CD4-positive, alpha-beta T cell (primary cell): Measurements from ENCODE around the gene VWDE. TPM values are rescaled to one million over a fixed set of nuclear protein-coding genes. Genes with fewer than 3 reads are reported as not detected.

Experiments
- ATAC-seq: fragments of 200-7000 bp; cut with Tn5 transposase; one replicate; pipeline ENCODE4 v1.10.0; 2022; ENCODE audit warnings: mild to moderate bottlenecking; ENCODE audit not compliant: poor library complexity
- CTCF ChIA-PET: fragments of 350-600 bp; sonication (Branson Sonifier 250); formaldehyde crosslinking; loops from one replicate; lab custom pipeline; 2021; ENCODE audit warnings: antibody characterized with exemption, inconsistent platforms; lab: Charles Lee
- POLR2A ChIA-PET: fragments of 350-600 bp; sonication (Branson Sonifier 250); formaldehyde crosslinking; loops from one replicate; lab custom pipeline; 2021; ENCODE audit warnings: antibody characterized with exemption, inconsistent platforms; lab: Charles Lee
- DNase-seq, 14 experiments: peaks; one replicate each; pipeline ENCODE4 v3.0.0-alpha.2; 2013 to 2020; ENCODE audit warnings: mixed read lengths in 2 of 14
- H3K27ac ChIP-seq, 2 donors: one replicate each; pipeline versions ENCODE4 v1.5.1 to v1.7.0; 2013; ENCODE audit warnings: low read length in 2 of 2, low read depth in 1 of 2, mild to moderate bottlenecking in 1 of 2
- H3K27me3 ChIP-seq, 2 experiments: 1 replicate in 1 of 2; 2 replicates in 1 of 2; pipeline versions ENCODE4 v1.6.1 to v1.7.0; 2013; ENCODE audit warnings: low read length in 2 of 2, control low read depth in 1 of 2, mild to moderate bottlenecking in 1 of 2, moderate library complexity in 1 of 2; ENCODE audit not compliant: insufficient read depth in 2 of 2, control insufficient read depth in 1 of 2
- H3K36me3 ChIP-seq: one replicate; pipeline ENCODE4 v1.6.1; 2013; ENCODE audit warnings: low read length, control low read depth; ENCODE audit not compliant: insufficient read depth
- H3K4me1 ChIP-seq: one replicate; pipeline ENCODE4 v1.6.1; 2013; ENCODE audit warnings: low read length, control low read depth; ENCODE audit not compliant: insufficient read depth
- H3K4me3 ChIP-seq: one replicate; pipeline ENCODE4 v1.5.1; 2013; ENCODE audit warnings: mild to moderate bottlenecking, low read length, moderate library complexity
- H3K9me3 ChIP-seq, 2 experiments: 1 replicate in 1 of 2; 2 replicates in 1 of 2; pipeline versions ENCODE4 v1.6.1 to v1.7.0; 2013; ENCODE audit warnings: low read length in 2 of 2, mild to moderate bottlenecking in 2 of 2, control low read depth in 1 of 2, moderate library complexity in 1 of 2; ENCODE audit not compliant: control insufficient read depth in 1 of 2, insufficient read depth in 1 of 2
- H3K27ac Mint-ChIP-seq: one replicate; pipeline ENCODE4 v1.8.0; 2020; ENCODE audit warnings: mixed read lengths
- H3K27me3 Mint-ChIP-seq: one replicate; pipeline ENCODE4 v1.8.0; 2021; ENCODE audit warnings: mixed read lengths
- H3K36me3 Mint-ChIP-seq: one replicate; pipeline ENCODE4 v1.8.0; 2021; ENCODE audit warnings: low read depth, mixed read lengths
- H3K4me1 Mint-ChIP-seq: one replicate; pipeline ENCODE4 v1.8.0; 2021; ENCODE audit warnings: low read depth, mixed read lengths
- H3K4me3 Mint-ChIP-seq: one replicate; pipeline ENCODE4 v1.8.0; 2020; ENCODE audit warnings: mild to moderate bottlenecking, mixed read lengths
- H3K9me3 Mint-ChIP-seq: one replicate; pipeline ENCODE4 v1.8.0; 2020; ENCODE audit warnings: mixed read lengths
- intact Hi-C, 2 experiments: fragments of 100-400 bp; cut with DNase I in 1 of 2; cut with micrococcal nuclease in 1 of 2; formaldehyde crosslinking; loops; one replicate each; pipeline versions ENCODE4 v1.15.1 to v1.9.0; 2023 to 2025; cut with DNase I, micrococcal nuclease
- total RNA-seq, 174 experiments: library from RNA in 2 of 174; stranded (reverse) in 2 of 174; gene quantifications; one replicate each; pipeline ENCODE4 v1.2.3 and lab custom pipeline; 2021 to 2026
- TF ChIP-seq, protein P1 (sequence below): fragments of 200-600 bp; IDR thresholded peaks from one replicate; pipeline ENCODE4 v1.8.0; 2022; ENCODE audit warnings: antibody characterized with exemption, mild to moderate bottlenecking

The VWDE gene
- total RNA-seq, 2 experiments from 2014 or later: 1.5 TPM

DNA sequence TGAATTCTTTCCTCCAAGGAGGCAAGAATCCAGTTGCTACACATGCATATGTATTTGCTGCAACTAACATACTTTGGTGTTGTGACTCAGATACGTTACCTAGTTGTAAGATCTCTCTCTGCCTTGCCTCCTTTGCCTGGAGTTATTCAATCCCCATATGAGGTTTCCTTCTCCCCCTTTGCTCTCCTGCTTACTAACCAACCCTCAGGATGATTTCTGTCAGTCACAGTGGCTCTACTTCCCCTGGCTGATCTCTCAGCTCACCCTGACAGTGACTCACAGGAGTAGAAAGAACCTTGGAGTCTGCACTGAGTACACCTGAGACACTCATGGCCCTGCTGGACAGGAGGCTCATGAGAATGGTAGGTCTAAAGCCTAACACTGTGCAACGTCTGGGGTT is 100.6 kb downstream of the VWDE start:
- no peak overlapping the region for H3K27ac Mint-ChIP-seq
- ChIA-PET CTCF (no interaction called here), POLR2A (interaction anchor here (0.5 kb wide), 1 partner anchor 80 kb away, joined by 3 read pairs; no protein-coding TSS in a partner anchor)
- ATAC-seq (no peak), DNase-seq (no peak)
- Histone ChIP-seq H3K27ac (no peak overlapping the region), H3K9me3 (no peaks in the 10 kb centered on the region), H3K4me1 (no peaks in the 10 kb centered on the region), H3K27me3 (no peaks in the 10 kb centered on the region), H3K4me3 (no peak overlapping the region), H3K36me3 (no peaks in the 10 kb centered on the region)
- TF ChIP-seq, protein P1, sequence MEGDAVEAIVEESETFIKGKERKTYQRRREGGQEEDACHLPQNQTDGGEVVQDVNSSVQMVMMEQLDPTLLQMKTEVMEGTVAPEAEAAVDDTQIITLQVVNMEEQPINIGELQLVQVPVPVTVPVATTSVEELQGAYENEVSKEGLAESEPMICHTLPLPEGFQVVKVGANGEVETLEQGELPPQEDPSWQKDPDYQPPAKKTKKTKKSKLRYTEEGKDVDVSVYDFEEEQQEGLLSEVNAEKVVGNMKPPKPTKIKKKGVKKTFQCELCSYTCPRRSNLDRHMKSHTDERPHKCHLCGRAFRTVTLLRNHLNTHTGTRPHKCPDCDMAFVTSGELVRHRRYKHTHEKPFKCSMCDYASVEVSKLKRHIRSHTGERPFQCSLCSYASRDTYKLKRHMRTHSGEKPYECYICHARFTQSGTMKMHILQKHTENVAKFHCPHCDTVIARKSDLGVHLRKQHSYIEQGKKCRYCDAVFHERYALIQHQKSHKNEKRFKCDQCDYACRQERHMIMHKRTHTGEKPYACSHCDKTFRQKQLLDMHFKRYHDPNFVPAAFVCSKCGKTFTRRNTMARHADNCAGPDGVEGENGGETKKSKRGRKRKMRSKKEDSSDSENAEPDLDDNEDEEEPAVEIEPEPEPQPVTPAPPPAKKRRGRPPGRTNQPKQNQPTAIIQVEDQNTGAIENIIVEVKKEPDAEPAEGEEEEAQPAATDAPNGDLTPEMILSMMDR: no peak
- H3K4me1 Mint-ChIP-seq: no peaks in the 10 kb centered on the region
- H3K36me3 Mint-ChIP-seq: no peaks in the 10 kb centered on the region
- intact Hi-C loops: no loop called here
- H3K27me3 Mint-ChIP-seq: no peaks in the 10 kb centered on the region
- H3K4me3 Mint-ChIP-seq: no peak overlapping the region
- no peaks in the 10 kb centered on the region for H3K9me3 Mint-ChIP-seq

DNA sequence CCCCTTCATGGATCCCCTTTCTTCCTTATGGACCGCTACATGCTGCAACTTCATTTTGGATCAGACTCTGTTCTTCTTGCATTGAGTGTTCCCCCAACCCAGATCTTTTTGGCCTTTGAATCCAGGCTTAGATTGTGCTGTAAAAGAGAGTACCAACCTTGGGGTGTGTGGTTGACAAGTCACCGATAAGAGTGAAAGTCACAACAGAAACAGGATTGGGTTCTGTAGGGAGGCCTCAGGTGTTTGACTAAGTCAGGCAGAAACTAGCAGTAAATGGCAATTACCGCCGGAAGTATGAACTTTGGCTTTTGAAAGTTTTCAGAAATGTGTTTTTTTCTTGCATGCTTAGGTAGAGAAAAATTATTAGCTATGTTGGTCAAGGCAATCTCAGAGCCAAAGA is 103.2 kb downstream of the VWDE start:
- ChIA-PET POLR2A (no interaction called here), CTCF (no interaction called here)
- Mint-ChIP-seq H3K36me3 (no peaks in the 10 kb centered on the region), H3K9me3 (no peaks in the 10 kb centered on the region), H3K27ac (no peak overlapping the region), H3K4me1 (peaks cover 6% of the 10 kb centered on the region), H3K4me3 (no peak overlapping the region), H3K27me3 (no peaks in the 10 kb centered on the region)
- TF ChIP-seq, protein P1: no peak
- ATAC-seq (no peak), DNase-seq (no peak)
- H3K4me3 ChIP-seq: no peak overlapping the region
- H3K9me3 ChIP-seq: no peaks in the 10 kb centered on the region
- no peaks in the 10 kb centered on the region for H3K4me1 ChIP-seq
- intact Hi-C loops: no loop called here
- H3K27ac ChIP-seq: no peak overlapping the region
- no peaks in the 10 kb centered on the region for H3K36me3 ChIP-seq
- H3K27me3 ChIP-seq: no peaks in the 10 kb centered on the region

DNA sequence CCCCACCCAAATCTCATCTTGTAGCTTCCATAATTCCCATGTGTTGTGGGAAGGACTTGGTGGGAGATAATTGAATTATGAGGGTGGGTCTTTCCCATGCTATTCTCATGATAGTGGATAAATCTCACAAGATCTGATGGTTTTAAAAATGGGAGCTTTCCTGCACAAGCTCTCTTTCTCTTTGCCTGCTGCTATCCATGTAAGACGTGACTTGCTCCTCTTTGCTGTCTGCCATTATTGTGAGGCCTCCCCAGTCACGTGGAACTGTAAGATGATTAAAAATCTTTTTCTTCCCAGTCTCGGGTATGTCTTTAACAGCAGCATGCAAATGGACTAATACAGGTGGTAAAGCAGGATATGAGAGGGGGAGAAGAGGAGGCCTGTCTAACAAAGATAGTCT is 104.3 kb downstream of the VWDE start:
- Mint-ChIP-seq H3K27me3 (peaks cover 5% of the 10 kb centered on the region), H3K36me3 (no peaks in the 10 kb centered on the region)
- POLR2A ChIA-PET: no interaction called here

More for the DNA sequence above, 104.3 kb downstream of the VWDE start:
- intact Hi-C loops: no loop called here
- peaks cover 6% of the 10 kb centered on the region for H3K4me1 Mint-ChIP-seq
- no peak overlapping the region for H3K27ac Mint-ChIP-seq
- Histone ChIP-seq H3K27me3 (no peaks in the 10 kb centered on the region), H3K36me3 (no peaks in the 10 kb centered on the region), H3K9me3 (no peaks in the 10 kb centered on the region), H3K27ac (no peak overlapping the region), H3K4me3 (no peak overlapping the region), H3K4me1 (no peaks in the 10 kb centered on the region)
- CTCF ChIA-PET: no interaction called here
- TF ChIP-seq, protein P1: no peak
- ATAC-seq: no peak
- no peak overlapping the region for H3K4me3 Mint-ChIP-seq
- H3K9me3 Mint-ChIP-seq: no peaks in the 10 kb centered on the region
- no peak for DNase-seq
